BLaER1 (cell line): ENCODE results near the gene PODXL2.

ENCODE experiments used
- H3K27ac ChIP-seq: shearing (Covaris generic); formaldehyde crosslinking; 2 replicates; pipeline ENCODE4 v1.8.1; 2022
- H3K27me3 ChIP-seq: shearing (Covaris generic); formaldehyde crosslinking; 2 replicates; pipeline ENCODE4 v1.8.1; 2022
- H3K36me3 ChIP-seq: shearing (Covaris generic); formaldehyde crosslinking; 2 replicates; pipeline ENCODE4 v1.8.1; 2022
- H3K4me1 ChIP-seq: shearing (Covaris generic); formaldehyde crosslinking; 2 replicates; pipeline ENCODE4 v1.8.1; 2022
- H3K4me2 ChIP-seq: shearing (Covaris generic); formaldehyde crosslinking; 2 replicates; pipeline ENCODE4 v1.8.1; 2022
- H3K4me3 ChIP-seq: shearing (Covaris generic); formaldehyde crosslinking; 2 replicates; pipeline ENCODE4 v1.8.1; 2022
- H3K9ac ChIP-seq: shearing (Covaris generic); formaldehyde crosslinking; 2 replicates; pipeline ENCODE4 v1.8.1; 2022
- H3K9me3 ChIP-seq: shearing (Covaris generic); formaldehyde crosslinking; 2 replicates; pipeline ENCODE4 v1.8.1; 2022
- H4K20me1 ChIP-seq: shearing (Covaris generic); formaldehyde crosslinking; 2 replicates; pipeline ENCODE4 v1.8.1; 2022
- Cebpa-rat ChIP-seq: shearing (Covaris generic); IDR thresholded peaks from 2 replicates; pipeline ENCODE4 v1.8.1; 2022

PODXL2 gene

GRCh38 chr3:127667119-127667681, 38.2 kb downstream of the PODXL2 start:
- Histone ChIP-seq H3K4me1 (peaks cover 11% of the 10 kb centered on the region), H3K27me3 (no peaks in the 10 kb centered on the region), H3K9me3 (no peaks in the 10 kb centered on the region), H3K27ac (no peak overlapping the region), H3K36me3 (0 out of 2 replicates have a peak, but pooled peaks cover 5% of the 10 kb centered on the region), H3K9ac (no peak overlapping the region), H4K20me1 (no peaks in the 10 kb centered on the region), H3K4me3 (no peak overlapping the region), H3K4me2 (no peak overlapping the region)
- TF ChIP-seq Cebpa-rat = no peak

DNA sequence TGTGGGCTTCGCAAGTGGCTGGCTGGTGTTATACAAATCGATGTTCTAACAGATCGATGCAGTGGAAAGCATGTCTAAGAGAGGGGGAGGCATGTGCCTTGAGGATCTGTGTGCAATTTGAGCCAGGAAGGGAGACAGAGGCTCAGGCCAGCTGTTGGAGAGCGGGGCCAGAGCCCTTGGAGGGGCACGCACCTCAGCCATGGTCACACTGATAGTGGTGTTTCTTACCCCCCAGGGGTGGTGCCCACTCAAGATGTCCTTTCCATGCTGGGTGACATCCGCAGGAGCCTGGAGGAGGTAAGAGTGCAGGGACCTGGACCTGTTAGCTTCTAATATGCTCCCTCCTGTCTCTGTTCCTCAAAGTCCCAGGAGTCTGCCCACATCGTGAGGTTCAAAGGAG, 39.9 kb downstream of the PODXL2 start:
- H3K4me3 ChIP-seq = no peak overlapping the region
- no peaks in the 10 kb centered on the region for H3K9me3 ChIP-seq
- no peak for TF ChIP-seq Cebpa-rat
- peaks cover 19% of the 10 kb centered on the region for H3K4me1 ChIP-seq
- no peak overlapping the region for H3K27ac ChIP-seq
- H3K4me2 ChIP-seq = no peak overlapping the region
- H3K9ac ChIP-seq = no peak overlapping the region
- 0 out of 2 replicates have a peak, but pooled peaks cover 5% of the 10 kb centered on the region for H3K36me3 ChIP-seq
- no peaks in the 10 kb centered on the region for H3K27me3 ChIP-seq
- no peaks in the 10 kb centered on the region for H4K20me1 ChIP-seq

GRCh38 chr3:127669541-127670228, 40.7 kb downstream of the PODXL2 start:
- Histone ChIP-seq H3K36me3 (0 out of 2 replicates have a peak, but pooled peaks cover 5% of the 10 kb centered on the region), H3K9ac (no peak overlapping the region), H3K9me3 (no peaks in the 10 kb centered on the region), H3K27ac (no peak overlapping the region), H4K20me1 (no peaks in the 10 kb centered on the region; the same call in 1 of the 2 replicates), H3K4me1 (peaks cover 21% of the 10 kb centered on the region), H3K27me3 (no peaks in the 10 kb centered on the region), H3K4me2 (no peak overlapping the region), H3K4me3 (no peak overlapping the region)
- TF ChIP-seq Cebpa-rat = no peak

- Histone ChIP-seq H3K4me1 (peaks cover 21% of the 10 kb centered on the region), H3K36me3 (0 out of 2 replicates have a peak, but pooled peaks cover 5% of the 10 kb centered on the region), H3K9ac (no peak overlapping the region), H3K4me3 (no peak overlapping the region), H3K9me3 (no peaks in the 10 kb centered on the region), H3K27ac (no peak overlapping the region), H3K27me3 (no peaks in the 10 kb centered on the region), H4K20me1 (no peaks in the 10 kb centered on the region; the same call in 1 of the 2 replicates), H3K4me2 (no peak overlapping the region)
- TF ChIP-seq Cebpa-rat = no peak
Measured at GRCh38 chr3:127670229-127670559, 41.2 kb downstream of the PODXL2 start.

DNA sequence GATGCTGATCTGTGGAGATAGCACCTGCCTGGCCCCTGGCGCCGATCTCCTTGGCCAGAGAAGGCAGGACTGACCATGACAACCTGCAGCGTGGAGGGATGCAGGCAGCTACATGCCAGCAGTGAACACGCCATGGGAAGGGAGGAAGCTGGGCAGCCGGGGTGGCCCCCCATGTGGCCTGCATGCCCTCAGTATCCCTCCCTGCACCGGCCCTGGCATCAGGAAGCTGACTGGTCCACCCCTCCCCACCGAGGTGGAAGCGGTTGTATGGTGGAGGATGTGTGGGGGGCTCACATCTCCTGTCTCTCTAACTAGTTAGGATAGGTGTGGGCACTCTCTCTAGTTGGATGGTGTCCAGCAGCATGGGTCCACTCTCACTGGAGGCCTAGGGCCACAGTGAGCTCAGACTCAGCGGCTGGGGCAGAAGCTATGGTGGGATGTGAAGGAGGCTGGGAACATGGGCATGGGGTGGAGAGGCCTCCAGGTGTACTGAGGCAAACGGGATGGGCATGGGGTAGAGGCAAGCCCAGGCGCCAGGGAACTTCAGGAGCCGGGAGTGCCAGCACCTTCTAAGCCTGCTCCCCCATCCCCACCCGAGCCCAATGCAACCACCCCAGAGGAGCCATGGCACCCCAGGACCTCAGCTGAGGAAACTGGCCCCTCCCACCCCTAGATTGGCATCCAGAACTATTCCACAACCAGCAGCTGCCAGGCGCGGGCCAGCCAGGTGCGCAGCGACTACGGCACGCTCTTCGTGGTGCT, 42.0 kb downstream of the PODXL2 start:
- Histone ChIP-seq H3K4me1 (peaks cover 23% of the 10 kb centered on the region), H3K4me3 (peak overlapping the region; percentile 91; the same call in 1 of the 2 replicates), H3K9me3 (no peaks in the 10 kb centered on the region), H3K36me3 (0 out of 2 replicates have a peak, but pooled peaks cover 5% of the 10 kb centered on the region), H3K27me3 (no peaks in the 10 kb centered on the region), H3K4me2 (peak overlapping the region; percentile 99), H4K20me1 (peaks cover 3% of the 10 kb centered on the region; the same call in 1 of the 2 replicates), H3K27ac (peak overlapping the region; percentile 99; the same call in 1 of the 2 replicates), H3K9ac (peak overlapping the region; percentile 97; the same call in 1 of the 2 replicates)
- no peak for TF ChIP-seq Cebpa-rat

- no peaks in the 10 kb centered on the region for H3K9me3 ChIP-seq
- peak overlapping the region; percentile 91 for H3K4me3 ChIP-seq
- peaks cover 6% of the 10 kb centered on the region; the same call in 1 of the 2 replicates for H3K36me3 ChIP-seq
- peaks cover 32% of the 10 kb centered on the region for H3K4me1 ChIP-seq
- peak overlapping the region; percentile 99 for H3K27ac ChIP-seq
- peak overlapping the region; percentile 97 for H3K9ac ChIP-seq
- H3K4me2 ChIP-seq = peak overlapping the region; percentile 99
- peaks cover 11% of the 10 kb centered on the region; the same call in 1 of the 2 replicates for H4K20me1 ChIP-seq
- TF ChIP-seq Cebpa-rat = no peak
- H3K27me3 ChIP-seq = no peaks in the 10 kb centered on the region
Measured at GRCh38 chr3:127671523-127672428, 42.8 kb downstream of the PODXL2 start.

- Histone ChIP-seq H3K4me2 (peak within 1 kb of the TSS; percentile 99), H4K20me1 (peaks cover 14% of the 10 kb centered on the region; the same call in 1 of the 2 replicates), H3K27ac (peak within 1 kb of the TSS; percentile 99), H3K9me3 (no peaks in the 10 kb centered on the region), H3K27me3 (no peaks in the 10 kb centered on the region), H3K4me1 (peaks cover 40% of the 10 kb centered on the region), H3K9ac (peak within 1 kb of the TSS; percentile 97), H3K4me3 (peak within 1 kb of the TSS; percentile 91), H3K36me3 (peaks cover 14% of the 10 kb centered on the region; the same call in 1 of the 2 replicates)
- no peak for TF ChIP-seq Cebpa-rat
Measured at GRCh38 chr3:127672429-127673190, 43.6 kb downstream of the PODXL2 start, which contains the start of gene ABTB1. ABTB1 (plus strand) TSS chr3:127672952; CDS start chr3:127673026, 74 bp downstream.
